Measurements from ENCODE around the gene BATF2.

DNA sequence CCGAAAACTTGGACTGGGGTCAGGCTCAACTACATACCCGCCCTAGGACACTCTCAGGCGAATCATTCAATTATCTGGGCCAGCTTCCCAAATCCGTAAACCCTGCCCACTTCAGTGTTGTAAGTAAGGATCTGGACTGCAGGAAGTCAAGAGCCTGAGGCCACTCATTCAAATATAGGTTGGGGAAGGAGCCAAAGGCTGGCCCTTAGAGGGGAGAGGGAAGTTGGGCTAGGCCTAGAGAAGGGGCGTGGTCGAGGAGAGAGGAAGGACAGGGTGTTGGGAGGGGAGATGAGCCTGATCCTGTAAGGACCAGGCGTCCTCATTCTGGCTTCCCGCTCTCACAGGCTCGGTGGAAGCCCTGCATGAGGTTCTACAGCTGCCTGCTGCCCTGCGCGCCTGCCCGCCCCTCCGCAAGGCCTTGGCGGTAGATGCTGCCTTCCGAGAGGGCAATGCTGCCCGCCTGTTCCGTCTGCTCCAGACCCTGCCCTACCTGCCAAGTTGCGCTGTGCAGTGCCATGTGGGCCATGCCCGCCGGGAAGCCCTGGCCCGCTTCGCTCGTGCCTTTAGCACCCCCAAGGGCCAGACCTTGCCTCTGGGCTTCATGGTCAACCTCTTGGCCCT is 47.2 kb upstream of the BATF2 start:
- TF ChIP-seq, protein P1, sequence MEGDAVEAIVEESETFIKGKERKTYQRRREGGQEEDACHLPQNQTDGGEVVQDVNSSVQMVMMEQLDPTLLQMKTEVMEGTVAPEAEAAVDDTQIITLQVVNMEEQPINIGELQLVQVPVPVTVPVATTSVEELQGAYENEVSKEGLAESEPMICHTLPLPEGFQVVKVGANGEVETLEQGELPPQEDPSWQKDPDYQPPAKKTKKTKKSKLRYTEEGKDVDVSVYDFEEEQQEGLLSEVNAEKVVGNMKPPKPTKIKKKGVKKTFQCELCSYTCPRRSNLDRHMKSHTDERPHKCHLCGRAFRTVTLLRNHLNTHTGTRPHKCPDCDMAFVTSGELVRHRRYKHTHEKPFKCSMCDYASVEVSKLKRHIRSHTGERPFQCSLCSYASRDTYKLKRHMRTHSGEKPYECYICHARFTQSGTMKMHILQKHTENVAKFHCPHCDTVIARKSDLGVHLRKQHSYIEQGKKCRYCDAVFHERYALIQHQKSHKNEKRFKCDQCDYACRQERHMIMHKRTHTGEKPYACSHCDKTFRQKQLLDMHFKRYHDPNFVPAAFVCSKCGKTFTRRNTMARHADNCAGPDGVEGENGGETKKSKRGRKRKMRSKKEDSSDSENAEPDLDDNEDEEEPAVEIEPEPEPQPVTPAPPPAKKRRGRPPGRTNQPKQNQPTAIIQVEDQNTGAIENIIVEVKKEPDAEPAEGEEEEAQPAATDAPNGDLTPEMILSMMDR (conservative IDR thresholded peaks at IDR 0.05) = no peak
- TF ChIP-seq EZH2 (IDR thresholded peaks at IDR 0.05; ENCODE audit: low read depth) = no peak

All from PC-9 (cell line).